Osteoblast (primary cell): ENCODE measurements around the gene WWOX. TPM values are rescaled to one million over a fixed set of nuclear protein-coding genes. Genes with fewer than 3 reads are reported as not detected.
"Not testable (repeated sequence)": the region's sequence is repeated elsewhere in the genome, so short reads cannot be mapped to it uniquely, and the experiment has no call there.

ENCODE experiments used
- DNase-seq: peaks from one replicate; pipeline ENCODE4 v3.0.0; 2011; ENCODE audit warnings: low spot score, mixed read lengths; ENCODE audit not compliant: insufficient read length; ENCODE audit errors: missing footprints
- H2AFZ ChIP-seq: 2 replicates; pipeline ENCODE4 v1.6.0; 2011; ENCODE audit warnings: mild to moderate bottlenecking, low read length
- H3K27ac ChIP-seq: 2 replicates; pipeline ENCODE4 v1.5.1; 2011; ENCODE audit warnings: mild to moderate bottlenecking, low read depth, low read length, moderate library complexity
- H3K27me3 ChIP-seq: 2 replicates; pipeline ENCODE4 v1.6.0; 2012; ENCODE audit warnings: mild to moderate bottlenecking, control low read depth, inconsistent platforms, low read length, moderate library complexity; ENCODE audit not compliant: insufficient read depth
- H3K36me3 ChIP-seq: 2 replicates; pipeline ENCODE4 v1.5.1; 2011; ENCODE audit warnings: mild to moderate bottlenecking, low read length, control low read depth, moderate library complexity; ENCODE audit not compliant: insufficient read depth
- H3K4me1 ChIP-seq: 2 replicates; pipeline ENCODE4 v1.5.1; 2011; ENCODE audit warnings: mild to moderate bottlenecking, low read length, control low read depth, moderate library complexity; ENCODE audit not compliant: insufficient read depth
- H3K4me2 ChIP-seq: 2 replicates; pipeline ENCODE4 v1.6.0; 2011; ENCODE audit warnings: mild to moderate bottlenecking, low read length; ENCODE audit not compliant: insufficient read depth
- H3K4me3 ChIP-seq: fragments of 200-600 bp; sonication (generic); 3 replicates; pipeline ENCODE4 v1.5.1; 2012; ENCODE audit warnings: mild to moderate bottlenecking, low read length, inconsistent platforms; ENCODE audit not compliant: insufficient read depth
- H3K79me2 ChIP-seq: 2 replicates; pipeline ENCODE4 v1.6.0; 2012; ENCODE audit warnings: mild to moderate bottlenecking, low read length, control low read depth, inconsistent platforms; ENCODE audit not compliant: insufficient read depth
- H3K9me3 ChIP-seq: 2 replicates; pipeline ENCODE4 v1.5.1; 2011; ENCODE audit warnings: low read depth, low read length, control low read depth
- H4K20me1 ChIP-seq: 2 replicates; pipeline ENCODE4 v1.6.0; 2012; ENCODE audit warnings: mild to moderate bottlenecking, low read length, control low read depth; ENCODE audit not compliant: insufficient read depth
- CTCF ChIP-seq: IDR thresholded peaks from 2 replicates; pipeline ENCODE4 v1.5.1; 2011; ENCODE audit warnings: mild to moderate bottlenecking, low read depth, low read length, moderate library complexity; ENCODE audit errors: extremely low read depth
- total RNA-seq: library from RNA; depleted of rRNA; stranded (reverse); fragments of >200 nt; gene quantifications from 2 replicates; pipeline ENCODE4 v1.2.3, GENCODE V29; 2012

The WWOX gene
- total RNA-seq, 1 donor: 23.9 TPM

GRCh38 chr16:79250502-79251098, 1151.1 kb downstream of the WWOX start:
- H3K9me3 ChIP-seq: no peaks in the 10 kb centered on the region
- H4K20me1 ChIP-seq: no peaks in the 10 kb centered on the region
- H3K36me3 ChIP-seq: no peaks in the 10 kb centered on the region
- no peak overlapping the region for H3K4me3 ChIP-seq
- TF ChIP-seq CTCF: no peak
- no peak for DNase-seq
- H3K4me2 ChIP-seq: no peak overlapping the region
- no peaks in the 10 kb centered on the region for H3K27me3 ChIP-seq
- no peak overlapping the region for H3K27ac ChIP-seq
- H3K79me2 ChIP-seq: no peaks in the 10 kb centered on the region
- no peak overlapping the region for H2AFZ ChIP-seq
- no peaks in the 10 kb centered on the region for H3K4me1 ChIP-seq

GRCh38 chr16:79253100-79253631, 1153.7 kb downstream of the WWOX start:
- Histone ChIP-seq H4K20me1 (no peaks in the 10 kb centered on the region), H3K4me3 (no peak overlapping the region), H3K79me2 (no peaks in the 10 kb centered on the region), H3K27me3 (no peaks in the 10 kb centered on the region), H3K4me1 (no peaks in the 10 kb centered on the region), H3K9me3 (no peaks in the 10 kb centered on the region), H2AFZ (no peak overlapping the region), H3K4me2 (no peak overlapping the region), H3K27ac (no peak overlapping the region), H3K36me3 (no peaks in the 10 kb centered on the region)
- TF ChIP-seq CTCF: no peak
- no peak for DNase-seq

GRCh38 chr16:79257953-79258490, 1158.6 kb downstream of the WWOX start:
- no peak for TF ChIP-seq CTCF
- H3K79me2 ChIP-seq: no peaks in the 10 kb centered on the region

GRCh38 chr16:79260890-79261289, 1161.4 kb downstream of the WWOX start:
- DNase-seq, H3K27ac ChIP-seq, H3K27me3 ChIP-seq, H3K79me2 ChIP-seq, H3K4me2 ChIP-seq, H4K20me1 ChIP-seq, H3K4me3 ChIP-seq, H3K4me1 ChIP-seq, H2AFZ ChIP-seq, H3K9me3 ChIP-seq, H3K36me3 ChIP-seq: not testable (repeated sequence)

More at GRCh38 chr16:79257953-79258490, 1158.6 kb downstream of the WWOX start:
- no peaks in the 10 kb centered on the region for H3K9me3 ChIP-seq
- H3K27me3 ChIP-seq: no peaks in the 10 kb centered on the region
- H4K20me1 ChIP-seq: no peaks in the 10 kb centered on the region
- H2AFZ ChIP-seq: no peak overlapping the region
- H3K4me3 ChIP-seq: no peak overlapping the region
- H3K4me2 ChIP-seq: no peak overlapping the region
- no peaks in the 10 kb centered on the region for H3K4me1 ChIP-seq
- DNase-seq: no peak
- no peaks in the 10 kb centered on the region for H3K36me3 ChIP-seq
- H3K27ac ChIP-seq: no peak overlapping the region
